H4 (cell line): ENCODE data around the gene MYMX. TPM values are rescaled to one million over a fixed set of nuclear protein-coding genes. Genes with fewer than 3 reads are reported as not detected.
"Not testable (repeated sequence)": the region's sequence is repeated elsewhere in the genome, so short reads cannot be mapped to it uniquely, and the experiment has no call there.

Source experiments
- DNase-seq: peaks from one replicate; pipeline ENCODE4 v3.0.0-alpha.2; 2015; ENCODE audit warnings: low spot score
- total RNA-seq: library from RNA; depleted of rRNA; stranded (reverse); fragments of >200 nt; shearing (Covaris generic); gene quantifications from 2 replicates; pipeline ENCODE4 v1.2.3, GENCODE V29; 2014; rRNA removed

MYMX gene
- total RNA-seq = not detected in 2 replicates

GRCh38 chr6:44216677-44217331 is at the start of gene MYMX:
Gene MYMX (plus strand): TSS chr6:44216926. CDS start chr6:44217472, 546 bp downstream.
- no peak for DNase-seq

GRCh38 chr6:44167567-44167966 is 49.2 kb upstream of the MYMX start:
- no peak for DNase-seq

GRCh38 chr6:44169154-44169553 is 47.6 kb upstream of the MYMX start:
- DNase-seq = no peak

DNA sequence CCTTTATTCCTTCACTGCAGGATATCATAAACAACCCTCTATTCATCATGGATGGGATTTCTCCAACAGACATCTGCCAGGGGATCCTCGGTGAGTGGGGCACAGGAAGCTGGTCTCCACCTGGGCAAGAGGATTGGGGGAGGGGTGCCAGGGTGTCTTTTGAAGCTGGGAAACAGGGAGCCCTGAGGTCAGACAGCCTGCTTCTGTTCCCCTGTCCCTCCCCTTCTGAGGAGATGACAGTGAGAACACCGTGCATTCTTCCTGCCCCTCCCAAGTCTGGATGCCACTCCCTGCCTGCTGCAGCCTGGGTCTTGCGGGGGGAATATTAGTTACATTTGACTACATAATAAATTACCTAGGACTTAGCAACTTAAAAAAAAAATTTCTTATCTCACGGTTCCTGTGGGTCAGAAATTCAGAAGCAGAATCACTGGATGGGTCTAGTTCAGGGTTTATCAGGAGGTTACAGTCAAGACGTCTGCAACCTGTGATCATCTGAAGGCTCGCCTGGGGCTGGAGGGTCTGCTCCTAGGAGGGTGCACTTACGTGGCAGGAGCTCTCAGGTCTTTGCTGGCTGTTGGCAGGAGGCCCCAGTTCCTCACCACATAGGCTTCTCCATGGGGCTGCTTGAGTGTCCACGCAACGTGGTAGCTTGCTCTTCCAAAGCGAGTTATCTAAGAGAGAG is 46.7 kb upstream of the MYMX start:
- no peak for DNase-seq

GRCh38 chr6:44171899-44172546 is 44.7 kb upstream of the MYMX start:
- no peak for DNase-seq

DNA sequence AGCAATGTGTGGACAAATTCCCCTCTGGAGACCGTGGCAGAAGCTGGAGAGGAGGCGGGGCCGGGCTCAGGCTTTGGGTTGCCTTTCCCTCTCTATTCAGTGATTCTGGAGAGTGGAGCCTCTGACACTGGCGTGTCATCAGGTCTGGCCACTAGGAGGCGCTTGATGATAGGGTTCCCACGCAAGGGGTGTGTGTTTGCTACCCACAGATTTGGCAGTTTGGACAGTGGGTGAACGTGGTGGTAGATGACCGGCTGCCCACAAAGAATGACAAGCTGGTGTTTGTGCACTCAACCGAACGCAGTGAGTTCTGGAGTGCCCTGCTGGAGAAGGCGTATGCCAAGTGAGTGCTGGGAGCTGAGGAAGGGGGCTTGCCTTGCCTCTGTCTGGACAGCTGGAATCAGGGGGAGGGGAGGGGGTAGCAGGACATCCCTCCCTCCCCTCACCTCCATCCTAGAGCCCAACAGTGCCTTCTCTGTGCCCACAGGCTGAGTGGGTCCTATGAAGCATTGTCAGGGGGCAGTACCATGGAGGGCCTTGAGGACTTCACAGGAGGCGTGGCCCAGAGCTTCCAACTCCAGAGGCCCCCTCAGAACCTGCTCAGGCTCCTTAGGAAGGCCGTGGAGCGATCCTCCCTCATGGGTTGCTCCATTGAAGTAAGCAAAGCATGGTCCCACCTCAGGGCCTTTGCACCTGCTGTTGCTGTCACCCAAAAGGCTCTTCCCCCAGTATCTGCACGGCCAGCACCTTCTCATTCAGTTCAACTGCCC is 43.8 kb upstream of the MYMX start:
- DNase-seq = peak; percentile 62

- no peak for DNase-seq
These were observed 40.5 kb upstream of the MYMX start for GRCh38 chr6:44176130-44176761.

- no peak for DNase-seq
These were observed 39.8 kb upstream of the MYMX start for GRCh38 chr6:44176762-44177509.

DNA sequence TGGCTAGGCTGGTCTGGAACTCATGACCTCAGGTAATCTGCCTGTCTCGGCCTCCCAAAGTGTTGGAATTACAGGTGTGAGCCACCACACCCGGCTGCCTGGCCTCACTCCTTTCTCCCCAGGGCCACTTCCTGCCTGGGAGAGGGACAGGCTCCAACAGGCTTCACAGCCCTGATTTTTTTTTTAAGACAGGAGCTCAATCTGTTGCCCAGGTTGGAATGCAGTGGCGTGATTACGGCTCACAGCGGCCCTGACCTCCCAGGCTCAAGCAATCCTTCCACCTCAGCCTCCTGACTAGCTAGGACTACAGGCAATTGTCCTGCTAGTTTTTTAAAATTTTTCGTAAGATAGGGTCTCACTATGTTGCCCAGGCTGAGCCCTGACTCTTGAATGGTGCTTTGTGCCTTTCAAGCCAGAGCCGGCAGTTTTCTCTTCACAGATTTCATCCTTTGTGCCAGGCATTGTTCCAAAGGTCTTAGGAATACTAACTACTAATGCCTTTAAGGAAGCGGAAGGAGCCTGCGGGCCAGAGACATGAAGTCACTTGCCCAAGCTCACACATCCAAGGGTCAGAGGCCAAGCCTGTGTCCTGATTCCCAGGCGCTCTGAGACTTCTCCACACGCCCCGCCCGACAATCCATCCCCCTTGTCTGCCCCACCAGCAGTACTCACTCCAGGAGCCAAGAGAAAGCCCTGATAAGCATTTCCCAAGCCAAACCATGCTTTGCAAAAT is 38.9 kb upstream of the MYMX start:
- DNase-seq = no peak

GRCh38 chr6:44178424-44179071 is 38.2 kb upstream of the MYMX start:
- no peak for DNase-seq

GRCh38 chr6:44179072-44179536 is 37.6 kb upstream of the MYMX start:
- DNase-seq = no peak

DNA sequence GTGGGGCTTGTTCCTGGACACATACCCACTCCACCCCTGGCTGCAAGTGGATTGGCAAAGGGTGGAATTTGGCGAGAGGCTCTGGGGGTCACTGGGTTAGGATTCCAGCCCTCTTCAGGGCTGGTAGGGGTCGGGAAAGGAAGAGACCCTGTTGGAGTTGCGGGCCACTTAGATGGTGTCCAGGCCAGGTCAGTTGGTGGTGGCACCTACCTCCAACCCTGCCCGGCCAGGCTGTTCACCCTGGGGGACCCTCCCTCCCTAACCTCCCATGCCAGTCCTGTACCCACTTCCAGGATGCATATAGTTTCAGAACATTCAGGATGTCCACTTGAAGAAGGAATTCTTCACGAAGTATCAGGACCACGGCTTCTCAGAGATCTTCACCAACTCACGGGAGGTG is 37.1 kb upstream of the MYMX start:
- no peak for DNase-seq

DNA sequence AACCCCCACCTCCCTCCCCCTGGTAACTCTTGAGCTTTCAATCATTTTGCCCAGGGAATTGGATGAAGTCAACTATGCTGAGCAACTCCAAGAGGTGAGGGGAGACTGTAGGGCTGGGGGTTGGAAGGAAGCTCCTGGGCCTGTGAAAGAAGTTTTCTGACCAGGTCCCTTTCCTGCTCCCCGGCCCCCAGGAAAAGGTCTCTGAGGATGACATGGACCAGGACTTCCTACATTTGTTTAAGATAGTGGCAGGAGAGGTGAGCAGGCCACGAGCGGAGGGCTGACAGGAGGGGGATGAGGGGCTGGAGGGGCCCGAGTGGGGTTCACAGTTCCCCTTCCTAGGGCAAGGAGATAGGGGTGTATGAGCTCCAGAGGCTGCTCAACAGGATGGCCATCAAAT is 36.3 kb upstream of the MYMX start:
- no peak for DNase-seq

DNA sequence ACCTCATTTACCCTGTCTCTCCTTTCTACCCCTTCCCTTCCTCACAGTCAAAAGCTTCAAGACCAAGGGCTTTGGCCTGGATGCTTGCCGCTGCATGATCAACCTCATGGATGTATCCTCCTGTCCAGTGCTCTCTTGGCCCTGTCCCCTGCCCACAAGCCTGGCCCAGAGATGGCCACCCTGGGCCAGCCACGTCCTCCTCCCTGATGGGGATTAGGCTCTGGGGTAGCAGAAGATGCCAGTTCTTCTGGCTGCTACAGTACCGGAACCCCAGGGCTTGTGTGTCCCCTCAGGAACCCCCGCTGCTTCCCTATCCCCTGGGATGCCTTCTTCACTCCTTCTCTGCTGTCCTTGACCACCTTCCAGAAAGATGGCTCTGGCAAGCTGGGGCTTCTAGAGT is 35.8 kb upstream of the MYMX start:
- DNase-seq = no peak

DNA sequence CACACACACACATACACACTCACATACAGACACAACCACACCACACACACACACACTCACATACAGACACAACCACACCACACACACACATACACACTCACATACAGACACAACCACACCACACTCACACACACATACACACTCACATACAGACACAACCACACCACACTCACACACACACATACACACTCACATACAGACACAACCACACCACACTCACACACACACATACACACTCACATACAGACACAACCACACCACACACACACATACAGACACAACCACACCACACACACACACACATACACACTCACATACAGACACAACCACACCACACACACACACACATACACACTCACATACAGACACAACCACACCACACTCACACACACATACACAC is 34.9 kb upstream of the MYMX start:
- not testable (repeated sequence) for DNase-seq

GRCh38 chr6:44182911-44183390 is 33.8 kb upstream of the MYMX start:
- no peak for DNase-seq

GRCh38 chr6:44183783-44184182 is 32.9 kb upstream of the MYMX start:
- no peak for DNase-seq

DNA sequence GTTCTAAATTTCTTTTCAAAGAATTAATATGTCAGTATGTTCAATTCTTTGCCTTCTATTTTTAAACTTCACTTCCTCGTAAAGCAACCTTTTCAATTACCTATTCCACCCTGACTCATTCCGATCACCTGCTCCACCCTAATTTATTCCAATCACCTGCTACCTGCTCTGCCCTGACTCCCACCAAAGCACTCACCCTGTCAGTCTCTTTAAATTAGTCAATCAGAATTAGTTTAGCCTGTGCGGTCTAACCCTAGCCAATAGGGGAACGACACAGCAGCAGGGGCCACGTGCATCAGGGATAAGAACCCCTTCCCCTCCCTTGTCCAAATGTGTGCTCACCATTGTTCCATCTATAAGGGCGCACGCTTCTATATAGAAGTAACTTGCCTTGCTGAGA is 31.4 kb upstream of the MYMX start:
- DNase-seq = not testable (repeated sequence)

- DNase-seq = no peak
These were observed 30.6 kb upstream of the MYMX start for GRCh38 chr6:44185953-44186634.
